ENCODE results near the gene SMNDC1. TPM values are rescaled to one million over a fixed set of nuclear protein-coding genes. Genes with fewer than 3 reads are reported as not detected.
A peak's percentile ranks its signal among the peaks of the same experiment; 100 is the strongest.
"Not testable (repeated sequence)": the region's sequence is repeated elsewhere in the genome, so short reads cannot be mapped to it uniquely, and the experiment has no call there.

The SMNDC1 gene
- total RNA-seq, 4 donors from 2014 or later: 12.0 to 20.4 (median 17.4) TPM

GRCh38 chr10:110336111-110336721, 31.5 kb upstream of the SMNDC1 start:
- Histone ChIP-seq H3K27me3 (no peaks in the 10 kb centered on the region), H3K9me3 (peaks cover 0 to 6% (median 0%) of the 10 kb centered on the region in 3 donors), H3K36me3 (no peaks in the 10 kb centered on the region), H3K4me1 (peaks cover 0 to 15% (median 4%) of the 10 kb centered on the region in 3 donors), H3K27ac (peak overlapping the region in 3 of 4 donors; percentile 24 to 61 (median 38)), H3K4me3 (no peak overlapping the region)
- WGBS, 2 donors (ENCODE audit: low coverage in 1 of 2): 15 to 35% methylated on average over 6 to 8 of the region's 10 CpGs
- ATAC-seq: peak; percentile 91
- TF ChIP-seq CTCF (IDR thresholded peaks at IDR 0.05): peak in 1 of 4 experiments; percentile 22
- TF ChIP-seq POLR2AphosphoS5 (IDR thresholded peaks at IDR 0.05): peak; percentile 54
- no peak for TF ChIP-seq EP300 (IDR thresholded peaks at IDR 0.05)
- TF ChIP-seq POLR2A (IDR thresholded peaks at IDR 0.05): no peak

GRCh38 chr10:110335314-110336064, 30.8 kb upstream of the SMNDC1 start:
- TF ChIP-seq POLR2AphosphoS5 (IDR thresholded peaks at IDR 0.05): no peak
- no peak for TF ChIP-seq POLR2A (IDR thresholded peaks at IDR 0.05)
- TF ChIP-seq CTCF (IDR thresholded peaks at IDR 0.05): no peak
- TF ChIP-seq EP300 (IDR thresholded peaks at IDR 0.05): no peak
- ATAC-seq: no peak
- WGBS, 2 donors (ENCODE audit: low coverage in 1 of 2): 49 to 63% methylated on average over 4 to 7 of the region's 7 CpGs
- H3K4me3 ChIP-seq: no peak overlapping the region
- peaks cover 0 to 15% (median 4%) of the 10 kb centered on the region in 3 donors for H3K4me1 ChIP-seq
- peaks cover 0 to 13% (median 0%) of the 10 kb centered on the region in 3 donors for H3K9me3 ChIP-seq
- H3K36me3 ChIP-seq: no peaks in the 10 kb centered on the region
- H3K27me3 ChIP-seq: no peaks in the 10 kb centered on the region
- H3K27ac ChIP-seq: peak overlapping the region in 3 of 4 donors; percentile 24 to 61 (median 38)

GRCh38 chr10:110334061-110334656, 29.4 kb upstream of the SMNDC1 start:
- ATAC-seq: no peak
- no peak overlapping the region for H3K27ac ChIP-seq
- peaks cover 0 to 15% (median 4%) of the 10 kb centered on the region in 3 donors for H3K4me1 ChIP-seq
- H3K9me3 ChIP-seq: peaks cover 0 to 23% (median 0%) of the 10 kb centered on the region in 3 donors
- no peaks in the 10 kb centered on the region for H3K36me3 ChIP-seq
- no peak overlapping the region for H3K4me3 ChIP-seq
- 82 to 89% methylated on average over 3 to 5 of the region's 5 CpGs for WGBS, 2 donors (ENCODE audit: low coverage in 1 of 2)
- TF ChIP-seq CTCF (IDR thresholded peaks at IDR 0.05): no peak
- TF ChIP-seq POLR2AphosphoS5 (IDR thresholded peaks at IDR 0.05): no peak
- TF ChIP-seq EP300 (IDR thresholded peaks at IDR 0.05): no peak
- TF ChIP-seq POLR2A (IDR thresholded peaks at IDR 0.05): no peak
- no peaks in the 10 kb centered on the region for H3K27me3 ChIP-seq

- H3K36me3 ChIP-seq, H3K27me3 ChIP-seq, ATAC-seq, H3K27ac ChIP-seq, H3K4me1 ChIP-seq, H3K4me3 ChIP-seq: not testable (repeated sequence)
- peaks cover 0 to 23% (median 0%) of the 10 kb centered on the region in 3 donors for H3K9me3 ChIP-seq
- WGBS, 2 donors (ENCODE audit: low coverage in 1 of 2): 80 to 82% methylated on average over 3 to 4 of the region's 32 CpGs
These were observed 26.6 kb upstream of the SMNDC1 start for GRCh38 chr10:110331226-110331795.

- Histone ChIP-seq H3K9me3 (peaks cover 0 to 27% (median 0%) of the 10 kb centered on the region in 3 donors), H3K27me3 (peaks cover 3% of the 10 kb centered on the region), H3K27ac (no peak overlapping the region), H3K36me3 (no peaks in the 10 kb centered on the region), H3K4me1 (peaks cover 0 to 2% (median 0%) of the 10 kb centered on the region in 3 donors), H3K4me3 (no peak overlapping the region)
- TF ChIP-seq CTCF (IDR thresholded peaks at IDR 0.05) (no peak), POLR2AphosphoS5 (IDR thresholded peaks at IDR 0.05) (no peak), POLR2A (IDR thresholded peaks at IDR 0.05) (no peak), EP300 (IDR thresholded peaks at IDR 0.05) (no peak)
- no peak for ATAC-seq
- 85 to 89% methylated on average over 4 to 6 of the region's 6 CpGs for WGBS, 2 donors (ENCODE audit: low coverage in 1 of 2)
These were observed 26.0 kb upstream of the SMNDC1 start for GRCh38 chr10:110330675-110331074.

Measured in gastroesophageal sphincter (tissue), 4 donors.